NAMALWA (cell line): ENCODE data around the gene SNRPN.
"Not testable (repeated sequence)": the region's sequence is repeated elsewhere in the genome, so short reads cannot be mapped to it uniquely, and the experiment has no call there.

Experiments used
- DNase-seq: peaks from one replicate; pipeline ENCODE4 v3.0.0-alpha.2; 2015; ENCODE audit warnings: low spot score

The SNRPN gene

GRCh38 chr15:24954783-24955530, at the start of gene SNRPN, which contains the start of gene SNURF:
Gene SNRPN, plus strand, starts transcription at chr15:24954987. Its CDS starts 19,467 bp downstream, at chr15:24974454.
Gene SNURF, plus strand, starts transcription at chr15:24954987. Its CDS starts 62 bp downstream, at chr15:24955049.
- DNase-seq: peak; percentile 69

- DNase-seq: peak; percentile 19
Measured at GRCh38 chr15:24916305-24917009, 38.3 kb upstream of the SNRPN start.

GRCh38 chr15:24917431-24917830, 37.4 kb upstream of the SNRPN start:
- no peak for DNase-seq

- DNase-seq: no peak
Measured at GRCh38 chr15:24919446-24919845, 35.3 kb upstream of the SNRPN start.

GRCh38 chr15:24922781-24923180, 32.0 kb upstream of the SNRPN start:
- DNase-seq: not testable (repeated sequence)

- DNase-seq: no peak
Measured at GRCh38 chr15:24924153-24924552, 30.6 kb upstream of the SNRPN start.

GRCh38 chr15:24924621-24925020, 30.2 kb upstream of the SNRPN start:
- no peak for DNase-seq

GRCh38 chr15:24931874-24932732, 22.7 kb upstream of the SNRPN start:
- DNase-seq: not testable (repeated sequence)

- no peak for DNase-seq
Measured at GRCh38 chr15:24933716-24934115, 21.1 kb upstream of the SNRPN start.

- DNase-seq: not testable (repeated sequence)
Measured at GRCh38 chr15:24938224-24938623, 16.6 kb upstream of the SNRPN start.

GRCh38 chr15:24940236-24940635, 14.6 kb upstream of the SNRPN start:
- DNase-seq: no peak

GRCh38 chr15:24943361-24943760, 11.4 kb upstream of the SNRPN start:
- no peak for DNase-seq

- no peak for DNase-seq
Measured at GRCh38 chr15:24944954-24945353, 9.8 kb upstream of the SNRPN start.

GRCh38 chr15:24945711-24946110, 9.1 kb upstream of the SNRPN start:
- no peak for DNase-seq

- DNase-seq: no peak
Measured at GRCh38 chr15:24948495-24948894, 6.3 kb upstream of the SNRPN start.

GRCh38 chr15:24955531-24955921, 739 bp downstream of the SNRPN start:
- DNase-seq: no peak

GRCh38 chr15:24956111-24956838, 1.5 kb downstream of the SNRPN start:
- peak; percentile 81 for DNase-seq

GRCh38 chr15:24957691-24958090, 2.9 kb downstream of the SNRPN start:
- no peak for DNase-seq

- DNase-seq: no peak
Measured at GRCh38 chr15:24961967-24962366, 7.2 kb downstream of the SNRPN start.

GRCh38 chr15:24962880-24963279, 8.1 kb downstream of the SNRPN start:
- DNase-seq: no peak

- DNase-seq: no peak
Measured at GRCh38 chr15:24966364-24967103, 11.7 kb downstream of the SNRPN start.
